Choroid plexus epithelial cell (primary cell): ENCODE data around the gene MYH7.

Experiments
- DNase-seq: peaks from one replicate; pipeline ENCODE4 v3.0.0-alpha.2; 2010; ENCODE audit warnings: low read depth
- H3K4me3 ChIP-seq: 2 replicates; pipeline ENCODE4 v1.5.1; 2011; ENCODE audit warnings: low read depth, mild to moderate bottlenecking, control low read depth, low read length, moderate library complexity
- CTCF ChIP-seq: conservative IDR thresholded peaks from 2 replicates; pipeline ENCODE4 v1.5.1; 2011; ENCODE audit warnings: low read depth, mild to moderate bottlenecking, control low read depth, inconsistent platforms, low read length, moderate library complexity

Gene MYH7

GRCh38 chr14:23442721-23443356 lies 7.4 kb upstream of the MYH7 start:
- no peak overlapping the region for H3K4me3 ChIP-seq
- no peak for DNase-seq
- TF ChIP-seq CTCF: no peak

DNA sequence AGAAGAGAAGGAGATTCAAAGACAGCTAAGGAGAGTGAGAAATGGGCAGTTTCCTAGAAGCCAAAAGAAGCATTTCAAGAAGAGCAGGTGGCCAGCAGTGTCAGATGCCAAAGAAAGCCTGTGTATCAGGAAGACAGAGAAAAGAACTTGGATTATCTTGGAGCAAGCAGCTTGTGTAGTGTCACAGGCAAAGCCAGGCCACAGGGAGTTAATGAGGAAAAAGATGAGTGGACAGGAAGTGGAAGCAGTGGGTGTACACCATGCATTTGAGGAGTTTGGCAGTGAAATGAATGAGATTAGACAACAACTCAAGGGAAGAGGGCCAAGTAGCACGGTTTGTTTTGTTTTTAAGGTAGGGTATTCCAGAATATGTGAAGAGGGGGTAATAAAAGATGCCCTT lies 5.6 kb upstream of the MYH7 start:
- TF ChIP-seq CTCF: no peak
- peak; percentile 34 for DNase-seq
- no peak overlapping the region for H3K4me3 ChIP-seq

DNA sequence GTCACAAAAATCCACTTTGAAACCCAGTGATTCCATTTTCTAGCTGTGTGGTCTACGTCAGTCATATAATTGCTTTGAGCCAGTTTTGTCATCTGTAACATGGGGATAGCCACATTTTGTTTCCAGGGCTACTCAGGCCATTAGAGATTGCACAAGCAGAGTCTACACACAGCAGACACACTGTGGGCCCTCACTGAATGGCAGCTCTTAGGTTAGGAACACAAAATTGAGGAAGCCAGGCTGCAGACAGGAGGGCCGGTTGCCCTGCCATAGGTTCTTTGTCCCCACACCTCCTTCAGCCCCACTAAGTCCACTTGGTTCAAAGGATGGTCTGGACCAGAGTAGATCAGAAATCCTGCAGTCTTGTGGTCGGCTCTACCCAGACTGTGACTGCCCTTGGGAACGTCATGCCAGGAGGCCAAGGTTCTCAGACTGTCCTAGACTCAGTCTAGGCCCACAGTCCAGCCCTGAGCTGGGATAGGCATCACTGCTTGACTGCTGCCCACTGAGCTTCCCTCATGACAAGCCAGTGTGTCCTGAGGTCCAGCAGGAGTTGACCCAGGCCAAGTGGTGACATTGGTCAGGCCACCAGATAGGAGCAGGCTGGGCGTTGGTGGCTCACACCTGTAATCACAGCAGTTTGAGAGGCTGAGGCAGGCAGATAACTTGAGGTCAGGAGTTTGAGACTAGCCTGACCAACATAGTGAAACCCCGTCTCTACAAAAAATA lies 3.8 kb upstream of the MYH7 start:
- no peak overlapping the region for H3K4me3 ChIP-seq
- DNase-seq: no peak
- no peak for TF ChIP-seq CTCF

DNA sequence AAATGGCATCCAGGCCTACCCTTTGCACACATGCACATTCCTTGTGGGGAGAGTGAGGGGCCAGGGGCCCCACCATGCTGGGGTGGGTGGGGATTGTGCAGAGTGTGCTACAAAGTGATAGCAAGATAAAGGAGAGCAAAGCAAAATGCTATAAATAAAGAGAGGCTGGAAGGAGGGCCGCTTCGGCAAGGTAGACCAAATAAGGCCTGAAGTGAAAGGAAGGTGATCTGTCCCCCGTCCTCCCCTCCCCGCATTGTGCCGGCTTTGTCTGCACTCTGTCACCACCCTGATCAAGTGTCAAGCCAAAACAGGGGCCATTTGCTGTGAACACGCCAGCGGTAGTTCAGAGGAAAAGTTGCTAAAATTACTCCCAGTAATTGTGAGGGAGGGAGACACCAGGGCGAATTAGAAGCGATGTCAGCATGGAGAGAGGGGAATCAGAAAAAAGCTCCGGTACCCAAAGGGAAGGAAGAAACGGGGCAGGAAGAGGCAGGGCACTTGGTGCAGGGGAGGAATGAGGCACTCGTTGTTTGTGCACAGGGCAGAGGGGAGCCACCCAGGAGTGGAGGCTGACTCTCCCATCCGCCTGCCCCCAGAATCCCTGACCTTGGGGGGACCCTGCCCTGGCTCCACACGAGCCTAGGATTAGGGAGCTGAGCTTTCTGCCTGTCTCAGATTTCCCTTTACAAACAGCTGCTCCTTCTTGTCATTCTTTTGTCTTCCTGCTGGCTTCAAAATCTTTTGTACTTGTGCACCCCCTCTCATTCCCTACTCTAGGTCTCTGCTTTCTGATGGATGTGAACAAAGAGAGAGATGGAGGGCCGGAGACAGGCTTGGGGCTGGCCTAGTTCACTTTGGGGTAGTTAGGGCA lies 2.9 kb upstream of the MYH7 start:
- no peak for TF ChIP-seq CTCF
- H3K4me3 ChIP-seq: no peak overlapping the region
- no peak for DNase-seq

DNA sequence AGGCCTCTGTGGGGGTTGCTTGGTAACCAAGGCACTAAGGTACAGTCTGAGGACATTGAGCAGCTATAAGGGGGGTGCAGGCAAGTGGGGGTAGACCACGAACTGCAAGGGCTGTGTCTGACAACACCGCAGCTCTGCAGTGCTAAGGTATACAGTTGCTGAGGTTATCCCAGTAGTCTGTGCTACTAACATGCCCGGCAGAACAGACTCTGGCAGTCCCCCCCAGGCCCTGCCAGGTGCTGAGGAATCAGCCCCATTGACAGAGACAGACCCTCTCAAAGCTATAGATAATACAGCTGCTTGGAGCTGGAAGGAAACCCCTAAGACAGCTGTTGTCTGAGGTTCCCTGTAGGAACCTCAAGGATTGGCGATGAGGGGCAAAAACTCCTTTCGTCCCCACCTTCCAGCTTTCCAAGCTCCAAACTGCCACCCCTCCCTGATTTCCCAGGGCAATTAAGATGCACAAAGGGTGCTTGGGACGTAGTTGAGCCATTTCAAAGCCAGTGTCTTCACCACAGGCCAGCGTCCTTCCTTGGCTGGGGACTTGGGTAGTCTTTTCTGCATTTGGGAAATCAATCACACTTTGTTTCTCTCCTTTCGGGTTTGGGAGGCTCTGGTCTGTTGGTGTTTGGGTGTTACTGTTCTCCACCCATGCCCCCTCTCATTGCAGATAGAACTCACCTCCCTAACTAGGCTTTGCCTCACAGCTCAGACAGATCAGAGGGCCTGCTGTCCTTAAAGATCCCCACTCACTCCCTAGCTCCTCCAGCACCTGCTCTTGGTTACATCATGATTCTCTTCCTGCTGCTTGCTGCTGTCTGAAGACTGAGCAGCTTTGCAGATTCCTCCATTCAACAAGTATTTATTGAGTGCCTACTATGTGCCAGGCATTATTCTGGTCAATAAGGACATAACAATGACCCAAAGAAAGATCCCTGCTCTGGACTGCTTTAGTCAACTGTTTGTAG lies 2.0 kb upstream of the MYH7 start:
- no peak for DNase-seq
- TF ChIP-seq CTCF: no peak

More for the DNA sequence above, 2.0 kb upstream of the MYH7 start:
- H3K4me3 ChIP-seq: no peak overlapping the region
